Measurements from ENCODE around the gene PANK1.

DNA sequence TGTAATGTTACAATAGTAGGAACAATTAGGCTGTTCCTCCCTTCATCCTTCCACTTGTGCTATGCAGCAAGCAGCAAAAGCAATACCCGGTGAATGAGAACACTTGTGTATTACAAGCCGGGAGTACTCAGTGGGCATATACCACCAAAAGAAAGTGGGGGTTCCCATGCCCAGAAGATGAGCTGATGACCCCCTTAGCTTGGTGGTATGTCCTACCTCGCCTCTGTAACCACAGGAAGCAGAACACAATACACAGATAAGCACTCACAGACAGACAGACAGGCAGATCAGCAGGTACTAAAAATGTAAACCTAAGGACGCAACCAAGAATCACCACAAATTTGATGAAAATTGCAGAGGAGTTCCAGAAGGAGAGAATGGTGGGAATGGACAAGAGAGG, 40.9 kb upstream of the PANK1 start:
- TF ChIP-seq, protein P1, sequence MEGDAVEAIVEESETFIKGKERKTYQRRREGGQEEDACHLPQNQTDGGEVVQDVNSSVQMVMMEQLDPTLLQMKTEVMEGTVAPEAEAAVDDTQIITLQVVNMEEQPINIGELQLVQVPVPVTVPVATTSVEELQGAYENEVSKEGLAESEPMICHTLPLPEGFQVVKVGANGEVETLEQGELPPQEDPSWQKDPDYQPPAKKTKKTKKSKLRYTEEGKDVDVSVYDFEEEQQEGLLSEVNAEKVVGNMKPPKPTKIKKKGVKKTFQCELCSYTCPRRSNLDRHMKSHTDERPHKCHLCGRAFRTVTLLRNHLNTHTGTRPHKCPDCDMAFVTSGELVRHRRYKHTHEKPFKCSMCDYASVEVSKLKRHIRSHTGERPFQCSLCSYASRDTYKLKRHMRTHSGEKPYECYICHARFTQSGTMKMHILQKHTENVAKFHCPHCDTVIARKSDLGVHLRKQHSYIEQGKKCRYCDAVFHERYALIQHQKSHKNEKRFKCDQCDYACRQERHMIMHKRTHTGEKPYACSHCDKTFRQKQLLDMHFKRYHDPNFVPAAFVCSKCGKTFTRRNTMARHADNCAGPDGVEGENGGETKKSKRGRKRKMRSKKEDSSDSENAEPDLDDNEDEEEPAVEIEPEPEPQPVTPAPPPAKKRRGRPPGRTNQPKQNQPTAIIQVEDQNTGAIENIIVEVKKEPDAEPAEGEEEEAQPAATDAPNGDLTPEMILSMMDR (IDR thresholded peaks at IDR 0.05; ENCODE audit: low read depth, low read length), result no peak
- no peak for TF ChIP-seq EZH2phosphoT487 (IDR thresholded peaks at IDR 0.05; ENCODE audit: low read depth)
